ENCODE results near the gene TGFA. TPM values are rescaled to one million over a fixed set of nuclear protein-coding genes. Genes with fewer than 3 reads are reported as not detected.

The TGFA gene
- total and polyA plus RNA-seq, 2 experiments from 2014 or later: 2.6 to 5.6 TPM

GRCh38 chr2:70503896-70504295 is 49.7 kb downstream of the TGFA start:
- 79% methylated on average over 4 of the region's 4 CpGs for WGBS (ENCODE audit: low lambda C conversion rate, missing lambda C conversion rate)
- H3K9me2 ChIP-seq (replicated peaks; ENCODE audit: insufficient read depth): no peaks in the 10 kb centered on the region

DNA sequence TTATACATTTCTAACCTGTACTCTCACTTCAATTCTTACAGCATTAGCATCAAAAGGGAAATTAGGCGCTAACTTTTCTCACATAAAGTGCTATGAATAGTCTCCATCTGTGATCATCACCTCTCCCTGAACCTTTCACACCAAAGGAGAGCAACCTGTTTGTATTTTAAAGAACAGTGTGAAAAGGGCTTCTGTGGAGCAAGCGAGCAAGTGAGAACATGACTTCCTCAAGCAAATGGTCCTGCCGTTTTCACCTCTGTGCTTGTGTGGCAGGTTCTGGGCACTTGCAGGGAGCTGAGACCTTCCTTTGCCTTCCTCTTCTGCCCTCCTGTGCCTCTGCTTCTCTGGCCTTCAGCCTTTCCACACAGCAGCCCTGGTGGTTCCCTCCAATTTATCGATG is 51.9 kb downstream of the TGFA start:
- H3K9me3 ChIP-seq (ENCODE audit: low read depth): no peaks in the 10 kb centered on the region
- no peak overlapping the region for H3K4me3 ChIP-seq
- H3K27me3 ChIP-seq: peaks cover 4% of the 10 kb centered on the region
- H4K20me1 ChIP-seq (ENCODE audit: insufficient read depth, poor library complexity, severe bottlenecking): no peaks in the 10 kb centered on the region
- H2AFZ ChIP-seq: no peak overlapping the region
- H3K9me2 ChIP-seq (replicated peaks; ENCODE audit: insufficient read depth): no peaks in the 10 kb centered on the region
- TF ChIP-seq EZH2phosphoT487 (IDR thresholded peaks at IDR 0.05; ENCODE audit: low read depth, severe bottlenecking, unreplicated experiment) (no peak), CTCF (IDR thresholded peaks at IDR 0.05; ENCODE audit: poor library complexity) (no peak), EZH2 (IDR thresholded peaks at IDR 0.05; ENCODE audit: borderline replicate concordance) (no peak)
- 68% methylated on average over 4 of the region's 4 CpGs for WGBS (ENCODE audit: low lambda C conversion rate, missing lambda C conversion rate)
- H3K4me2 ChIP-seq: no peak overlapping the region
- no peaks in the 10 kb centered on the region for H3K4me1 ChIP-seq (ENCODE audit: insufficient read depth)
- no peak overlapping the region for H3K27ac ChIP-seq
- no peaks in the 10 kb centered on the region for H3K79me2 ChIP-seq
- DNase-seq (ENCODE audit: low spot score): no peak
- no peaks in the 10 kb centered on the region for H3K36me3 ChIP-seq (replicated peaks; ENCODE audit: insufficient read depth, low read depth)

More at GRCh38 chr2:70503896-70504295, 49.7 kb downstream of the TGFA start:
- H4K20me1 ChIP-seq (ENCODE audit: insufficient read depth, poor library complexity, severe bottlenecking): no peaks in the 10 kb centered on the region
- no peak for DNase-seq (ENCODE audit: low spot score)
- no peaks in the 10 kb centered on the region for H3K79me2 ChIP-seq
- H3K4me2 ChIP-seq: no peak overlapping the region
- no peaks in the 10 kb centered on the region for H3K9me3 ChIP-seq (ENCODE audit: low read depth)
- no peak overlapping the region for H3K4me3 ChIP-seq
- no peaks in the 10 kb centered on the region for H3K4me1 ChIP-seq (ENCODE audit: insufficient read depth)
- H2AFZ ChIP-seq: no peak overlapping the region
- no peak overlapping the region for H3K27ac ChIP-seq
- no peak for TF ChIP-seq CTCF (IDR thresholded peaks at IDR 0.05; ENCODE audit: poor library complexity)
- TF ChIP-seq EZH2phosphoT487 (IDR thresholded peaks at IDR 0.05; ENCODE audit: low read depth, severe bottlenecking, unreplicated experiment): no peak
- TF ChIP-seq EZH2 (IDR thresholded peaks at IDR 0.05; ENCODE audit: borderline replicate concordance): no peak
- H3K36me3 ChIP-seq (replicated peaks; ENCODE audit: insufficient read depth, low read depth): no peaks in the 10 kb centered on the region
- H3K27me3 ChIP-seq: no peaks in the 10 kb centered on the region

GRCh38 chr2:70501215-70501614 is 52.4 kb downstream of the TGFA start:
- WGBS (ENCODE audit: low lambda C conversion rate, missing lambda C conversion rate): 100% methylated on average over 1 of the region's 1 CpG
- H3K27me3 ChIP-seq: peaks cover 4% of the 10 kb centered on the region
- H3K27ac ChIP-seq: no peak overlapping the region
- no peaks in the 10 kb centered on the region for H3K9me3 ChIP-seq (ENCODE audit: low read depth)
- no peak overlapping the region for H3K4me3 ChIP-seq
- no peaks in the 10 kb centered on the region for H3K36me3 ChIP-seq (replicated peaks; ENCODE audit: insufficient read depth, low read depth)
- no peak for DNase-seq (ENCODE audit: low spot score)
- H4K20me1 ChIP-seq (ENCODE audit: insufficient read depth, poor library complexity, severe bottlenecking): no peaks in the 10 kb centered on the region
- no peaks in the 10 kb centered on the region for H3K9me2 ChIP-seq (replicated peaks; ENCODE audit: insufficient read depth)
- H3K4me1 ChIP-seq (ENCODE audit: insufficient read depth): no peaks in the 10 kb centered on the region
- no peaks in the 10 kb centered on the region for H3K79me2 ChIP-seq
- H3K4me2 ChIP-seq: no peak overlapping the region
- TF ChIP-seq CTCF (IDR thresholded peaks at IDR 0.05; ENCODE audit: poor library complexity) (no peak), EZH2 (IDR thresholded peaks at IDR 0.05; ENCODE audit: borderline replicate concordance) (no peak), EZH2phosphoT487 (IDR thresholded peaks at IDR 0.05; ENCODE audit: low read depth, severe bottlenecking, unreplicated experiment) (no peak)
- no peak overlapping the region for H2AFZ ChIP-seq

- DNase-seq (ENCODE audit: low spot score): no peak
- no peak overlapping the region for H3K4me2 ChIP-seq
- H3K4me3 ChIP-seq: no peak overlapping the region
- no peaks in the 10 kb centered on the region for H3K9me3 ChIP-seq (ENCODE audit: low read depth)
- peaks cover 4% of the 10 kb centered on the region for H3K27me3 ChIP-seq
- H3K4me1 ChIP-seq (ENCODE audit: insufficient read depth): no peaks in the 10 kb centered on the region
- no peaks in the 10 kb centered on the region for H3K79me2 ChIP-seq
- H3K27ac ChIP-seq: no peak overlapping the region
- H4K20me1 ChIP-seq (ENCODE audit: insufficient read depth, poor library complexity, severe bottlenecking): no peaks in the 10 kb centered on the region
- no peak overlapping the region for H2AFZ ChIP-seq
- H3K36me3 ChIP-seq (replicated peaks; ENCODE audit: insufficient read depth, low read depth): no peaks in the 10 kb centered on the region
- WGBS (ENCODE audit: low lambda C conversion rate, missing lambda C conversion rate): 92% methylated on average over 7 of the region's 7 CpGs
- TF ChIP-seq EZH2phosphoT487 (IDR thresholded peaks at IDR 0.05; ENCODE audit: low read depth, severe bottlenecking, unreplicated experiment) (no peak), EZH2 (IDR thresholded peaks at IDR 0.05; ENCODE audit: borderline replicate concordance) (no peak), CTCF (IDR thresholded peaks at IDR 0.05; ENCODE audit: poor library complexity) (no peak)
- no peaks in the 10 kb centered on the region for H3K9me2 ChIP-seq (replicated peaks; ENCODE audit: insufficient read depth)
These were observed 54.4 kb downstream of the TGFA start for GRCh38 chr2:70499253-70499652.

Measured in hepatocyte (in vitro differentiated cells).